ENCODE results near the gene MYL6. TPM values are rescaled to one million over a fixed set of nuclear protein-coding genes. Genes with fewer than 3 reads are reported as not detected.

MYL6 gene
- total RNA-seq, 2 experiments from 2014 or later: 1,527 to 1,542 TPM

GRCh38 chr12:56169229-56169759, 11.1 kb downstream of the MYL6 start:
- DNase-seq (no peak), ATAC-seq (no peak)
- H3K9me3 Mint-ChIP-seq (ENCODE audit: insufficient read depth): no peaks in the 10 kb centered on the region
- CTCF ChIA-PET: no interaction called here
- H3K4me1 Mint-ChIP-seq (ENCODE audit: low read depth): peaks cover 1% of the 10 kb centered on the region
- no peaks in the 10 kb centered on the region for H3K27me3 Mint-ChIP-seq (ENCODE audit: low read depth)
- H3K36me3 Mint-ChIP-seq (ENCODE audit: low read depth): peaks cover 68% of the 10 kb centered on the region
- peak overlapping the region; percentile 54 for H3K27ac Mint-ChIP-seq
- H3K4me3 Mint-ChIP-seq: no peak overlapping the region
- POLR2A ChIA-PET: interaction anchor here (0.6 to 2.2 kb wide), 4 partner anchors 10 to 97 kb away, joined by 3 to 6 read pairs (median 3); partner anchors contain the start of gene MYL6

GRCh38 chr12:56172839-56173238, 14.7 kb downstream of the MYL6 start:
- no peaks in the 10 kb centered on the region for H3K27me3 Mint-ChIP-seq (ENCODE audit: low read depth)
- H3K9me3 Mint-ChIP-seq (ENCODE audit: insufficient read depth): no peaks in the 10 kb centered on the region
- ATAC-seq: no peak
- H3K4me1 Mint-ChIP-seq (ENCODE audit: low read depth): peaks cover 1% of the 10 kb centered on the region
- H3K4me3 Mint-ChIP-seq: no peak overlapping the region
- CTCF ChIA-PET: interaction anchor here (0.6 to 1.5 kb wide), 3 partner anchors 17 to 55 kb away, joined by 3 to 6 read pairs (median 3); no protein-coding TSS in a partner anchor
- POLR2A ChIA-PET: interaction anchor here (1.5 to 3.7 kb wide), 3 partner anchors 12 to 21 kb away, joined by 3 to 26 read pairs (median 7); no protein-coding TSS in a partner anchor
- no peak overlapping the region for H3K27ac Mint-ChIP-seq
- DNase-seq: no peak
- peaks cover 74% of the 10 kb centered on the region for H3K36me3 Mint-ChIP-seq (ENCODE audit: low read depth)

- Mint-ChIP-seq H3K4me1 (ENCODE audit: low read depth) (no peaks in the 10 kb centered on the region), H3K4me3 (no peak overlapping the region), H3K9me3 (ENCODE audit: insufficient read depth) (no peaks in the 10 kb centered on the region), H3K27me3 (ENCODE audit: low read depth) (no peaks in the 10 kb centered on the region), H3K27ac (no peak overlapping the region), H3K36me3 (ENCODE audit: low read depth) (peaks cover 73% of the 10 kb centered on the region)
- ChIA-PET CTCF (interaction anchor here (3.0 kb wide), 1 partner anchor 11 kb away, joined by 14 read pairs; the partner anchor contains the start of gene SMARCC2), POLR2A (interaction anchor here (1.0 to 2.7 kb wide), 3 partner anchors 10 to 120 kb away, joined by 3 to 14 read pairs (median 4); no protein-coding TSS in a partner anchor)
- ATAC-seq (no peak), DNase-seq (no peak)
These were observed 20.2 kb downstream of the MYL6 start for GRCh38 chr12:56178347-56178746.

DNA sequence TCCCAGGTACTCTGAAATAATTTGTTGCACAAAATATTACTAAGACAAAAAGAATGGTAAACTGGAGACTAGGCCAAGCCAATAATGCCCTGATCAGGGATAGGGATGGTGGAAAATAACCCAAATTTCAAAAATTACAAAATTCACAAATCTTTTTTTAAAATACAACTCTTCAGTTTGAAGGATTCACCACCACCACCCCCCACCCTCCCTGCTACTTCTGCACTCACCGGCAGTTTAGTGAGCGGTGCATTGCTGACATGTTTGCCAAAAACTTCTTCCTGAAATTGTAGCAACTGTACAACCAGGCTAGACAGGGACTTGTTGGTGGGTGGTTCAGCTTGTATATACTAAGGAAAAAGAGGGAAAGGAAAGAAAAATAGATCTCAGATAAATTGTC, 28.8 kb downstream of the MYL6 start:
- DNase-seq: no peak
- Mint-ChIP-seq H3K36me3 (ENCODE audit: low read depth) (peaks cover 47% of the 10 kb centered on the region), H3K9me3 (ENCODE audit: insufficient read depth) (no peaks in the 10 kb centered on the region), H3K27ac (peak overlapping the region; percentile 84), H3K27me3 (ENCODE audit: low read depth) (no peaks in the 10 kb centered on the region), H3K4me1 (ENCODE audit: low read depth) (peaks cover 36% of the 10 kb centered on the region), H3K4me3 (peak overlapping the region; percentile 91)
- ChIA-PET CTCF (interaction anchor here (1.6 to 6.7 kb wide), 6 partner anchors 12 to 277 kb away, joined by 5 to 148 read pairs (median 44); partner anchors contain the start of genes ESYT1, RNF41 and ZC3H10), POLR2A (interaction anchor here (3.0 to 4.1 kb wide), 3 partner anchors 26 to 58 kb away, joined by 20 to 50 read pairs (median 24); partner anchors contain the start of genes ESYT1, MYL6 and RNF41)
- no peak for ATAC-seq

GRCh38 chr12:56188131-56188777, 30.1 kb downstream of the MYL6 start:
- Mint-ChIP-seq H3K4me1 (ENCODE audit: low read depth) (peaks cover 47% of the 10 kb centered on the region), H3K27ac (peak overlapping the region; percentile 84), H3K9me3 (ENCODE audit: insufficient read depth) (no peaks in the 10 kb centered on the region), H3K36me3 (ENCODE audit: low read depth) (peaks cover 47% of the 10 kb centered on the region), H3K27me3 (ENCODE audit: low read depth) (no peaks in the 10 kb centered on the region), H3K4me3 (peak overlapping the region; percentile 91)
- ChIA-PET POLR2A (interaction anchor here (0.6 to 4.1 kb wide), 14 partner anchors 10 to 240 kb away, joined by 3 to 50 read pairs (median 5); partner anchors contain the start of genes ESYT1, MYL6, PA2G4 and RNF41), CTCF (interaction anchor here (0.6 to 6.7 kb wide), 19 partner anchors 10 to 450 kb away, joined by 3 to 148 read pairs (median 13); partner anchors contain the start of genes CNPY2, ESYT1, MYL6 and MYL6B)
- DNase-seq: peak; percentile 27
- no peak for ATAC-seq

GRCh38 chr12:56188778-56189098, 30.6 kb downstream of the MYL6 start:
- peaks cover 50% of the 10 kb centered on the region for H3K4me1 Mint-ChIP-seq (ENCODE audit: low read depth)
- no peaks in the 10 kb centered on the region for H3K27me3 Mint-ChIP-seq (ENCODE audit: low read depth)
- peak overlapping the region; percentile 91 for H3K4me3 Mint-ChIP-seq
- peak overlapping the region; percentile 84 for H3K27ac Mint-ChIP-seq
- CTCF ChIA-PET: interaction anchor here (0.8 to 6.7 kb wide), 32 partner anchors 10 to 450 kb away, joined by 3 to 148 read pairs (median 7); partner anchors contain the start of genes CNPY2, COQ10A, ESYT1 and MYL6
- POLR2A ChIA-PET: interaction anchor here (0.7 to 4.1 kb wide), 15 partner anchors 10 to 239 kb away, joined by 3 to 50 read pairs (median 7); partner anchors contain the start of genes CNPY2, ESYT1, MYL6 and MYL6B
- ATAC-seq: peak; percentile 5
- no peak for DNase-seq
- peaks cover 46% of the 10 kb centered on the region for H3K36me3 Mint-ChIP-seq (ENCODE audit: low read depth)
- H3K9me3 Mint-ChIP-seq (ENCODE audit: insufficient read depth): no peaks in the 10 kb centered on the region

- Mint-ChIP-seq H3K27ac (peak within 1 kb of the TSS; percentile 93), H3K36me3 (ENCODE audit: low read depth) (peaks cover 44% of the 10 kb centered on the region), H3K4me3 (peak within 1 kb of the TSS; percentile 93), H3K9me3 (ENCODE audit: insufficient read depth) (no peaks in the 10 kb centered on the region), H3K4me1 (ENCODE audit: low read depth) (peaks cover 52% of the 10 kb centered on the region), H3K27me3 (ENCODE audit: low read depth) (no peaks in the 10 kb centered on the region)
- ChIA-PET CTCF (interaction anchor here (0.7 to 6.7 kb wide), 57 partner anchors 8 to 530 kb away, joined by 3 to 148 read pairs (median 4); partner anchors contain the start of genes ANKRD52, CNPY2, COQ10A and ERBB3), POLR2A (interaction anchor here (0.6 to 4.1 kb wide), 22 partner anchors 11 to 439 kb away, joined by 3 to 50 read pairs (median 4); partner anchors contain the start of genes CNPY2, ESYT1, MYL6 and MYL6B)
- peak; percentile 90 for ATAC-seq
- peak; percentile 90 for DNase-seq
These were observed 31.1 kb downstream of the MYL6 start, which contains the start of gene SMARCC2 for GRCh38 chr12:56189099-56189917. Gene SMARCC2, minus strand, starts transcription at chr12:56189483. Its CDS starts 22 bp downstream, at chr12:56189461.

GRCh38 chr12:56189918-56190694, 31.9 kb downstream of the MYL6 start:
- ATAC-seq (peak; percentile 45), DNase-seq (peak; percentile 84)
- POLR2A ChIA-PET: interaction anchor here (0.6 to 4.1 kb wide), 17 partner anchors 17 to 438 kb away, joined by 3 to 50 read pairs (median 7); partner anchors contain the start of genes CNPY2, ESYT1, MYL6 and MYL6B
- Mint-ChIP-seq H3K27me3 (ENCODE audit: low read depth) (no peaks in the 10 kb centered on the region), H3K27ac (peak overlapping the region; percentile 93), H3K4me3 (peak overlapping the region; percentile 93), H3K9me3 (ENCODE audit: insufficient read depth) (no peaks in the 10 kb centered on the region), H3K4me1 (ENCODE audit: low read depth) (peaks cover 48% of the 10 kb centered on the region), H3K36me3 (ENCODE audit: low read depth) (peaks cover 41% of the 10 kb centered on the region)
- CTCF ChIA-PET: interaction anchor here (0.7 to 6.7 kb wide), 53 partner anchors 8 to 529 kb away, joined by 3 to 148 read pairs (median 4); partner anchors contain the start of genes ANKRD52, CNPY2, COQ10A and ERBB3

- H3K27me3 Mint-ChIP-seq (ENCODE audit: low read depth): no peaks in the 10 kb centered on the region
- no peak for ATAC-seq
- H3K27ac Mint-ChIP-seq: peak overlapping the region; percentile 93
- POLR2A ChIA-PET: interaction anchor here (4.1 kb wide), 1 partner anchor 62 kb away, joined by 20 read pairs; the partner anchor contains the start of gene ESYT1
- peaks cover 40% of the 10 kb centered on the region for H3K36me3 Mint-ChIP-seq (ENCODE audit: low read depth)
- DNase-seq: no peak
- peaks cover 47% of the 10 kb centered on the region for H3K4me1 Mint-ChIP-seq (ENCODE audit: low read depth)
- CTCF ChIA-PET: interaction anchor here (1.6 to 6.7 kb wide), 10 partner anchors 16 to 452 kb away, joined by 3 to 148 read pairs (median 18); partner anchors contain the start of genes CNPY2, ESYT1, MYL6 and RNF41
- H3K4me3 Mint-ChIP-seq: peak overlapping the region; percentile 93
- no peaks in the 10 kb centered on the region for H3K9me3 Mint-ChIP-seq (ENCODE audit: insufficient read depth)
These were observed 32.6 kb downstream of the MYL6 start for GRCh38 chr12:56190695-56191155.

- H3K4me1 Mint-ChIP-seq (ENCODE audit: low read depth): peaks cover 31% of the 10 kb centered on the region
- H3K4me3 Mint-ChIP-seq: no peak overlapping the region
- no peak for ATAC-seq
These were observed 34.4 kb downstream of the MYL6 start for GRCh38 chr12:56192582-56192981.

More at GRCh38 chr12:56192582-56192981, 34.4 kb downstream of the MYL6 start:
- CTCF ChIA-PET: interaction anchor here (0.7 to 6.7 kb wide), 14 partner anchors 10 to 272 kb away, joined by 3 to 148 read pairs (median 5); partner anchors contain the start of genes ANKRD52, ESYT1, IL23A and RNF41
- no peaks in the 10 kb centered on the region for H3K9me3 Mint-ChIP-seq (ENCODE audit: insufficient read depth)
- H3K27me3 Mint-ChIP-seq (ENCODE audit: low read depth): no peaks in the 10 kb centered on the region
- POLR2A ChIA-PET: no interaction called here
- DNase-seq: no peak
- no peak overlapping the region for H3K27ac Mint-ChIP-seq
- peaks cover 23% of the 10 kb centered on the region for H3K36me3 Mint-ChIP-seq (ENCODE audit: low read depth)
